ENCODE measurements around the gene TTC21A. TPM values are rescaled to one million over a fixed set of nuclear protein-coding genes. Genes with fewer than 3 reads are reported as not detected.

Gene TTC21A
- polyA plus RNA-seq, 1 donor from 2014 or later = 5.5 TPM

- H3K27ac Mint-ChIP-seq = peak overlapping the region; percentile 83 to 97 (median 93)
- peak overlapping the region in 3 of 4 donors; percentile 7 to 69 (median 30) for H3K4me3 Mint-ChIP-seq
Observed at GRCh38 chr3:39144748-39145380, 37.4 kb downstream of the TTC21A start.

GRCh38 chr3:39146083-39146501 lies 38.6 kb downstream of the TTC21A start:
- Mint-ChIP-seq H3K27ac (peak overlapping the region; percentile 94 to 97 (median 94)), H3K27me3 (peaks cover 3% of the 10 kb centered on the region), H3K4me3 (peak overlapping the region; percentile 48 to 90 (median 68)), H3K36me3 (peaks cover 7% of the 10 kb centered on the region), H3K4me1 (peaks cover 60 to 76% (median 73%) of the 10 kb centered on the region in 3 donors), H3K9me3 (no peaks in the 10 kb centered on the region)

More at GRCh38 chr3:39144748-39145380, 37.4 kb downstream of the TTC21A start:
- Mint-ChIP-seq H3K4me1 (peaks cover 53 to 70% (median 66%) of the 10 kb centered on the region in 3 donors), H3K36me3 (peaks cover 7% of the 10 kb centered on the region), H3K9me3 (no peaks in the 10 kb centered on the region), H3K27me3 (peaks cover 3% of the 10 kb centered on the region)

- Mint-ChIP-seq H3K27ac (peak overlapping the region; percentile 94 to 97 (median 94)), H3K27me3 (peaks cover 3% of the 10 kb centered on the region), H3K9me3 (no peaks in the 10 kb centered on the region), H3K36me3 (peaks cover 7% of the 10 kb centered on the region), H3K4me3 (peak overlapping the region; percentile 72 to 94 (median 86)), H3K4me1 (peaks cover 53 to 75% (median 70%) of the 10 kb centered on the region in 3 donors)
Observed at GRCh38 chr3:39146611-39147591, 39.4 kb downstream of the TTC21A start.

- H3K4me1 Mint-ChIP-seq = peaks cover 51 to 74% (median 69%) of the 10 kb centered on the region in 3 donors
- H3K36me3 Mint-ChIP-seq = peaks cover 7% of the 10 kb centered on the region
- H3K27ac Mint-ChIP-seq = peak overlapping the region; percentile 94 to 97 (median 94)
- H3K9me3 Mint-ChIP-seq = no peaks in the 10 kb centered on the region
- H3K27me3 Mint-ChIP-seq = peaks cover 4% of the 10 kb centered on the region
- peak overlapping the region; percentile 72 to 94 (median 86) for H3K4me3 Mint-ChIP-seq
Observed at GRCh38 chr3:39147711-39148434, 40.4 kb downstream of the TTC21A start.

- peaks cover 4% of the 10 kb centered on the region for H3K27me3 Mint-ChIP-seq
- H3K9me3 Mint-ChIP-seq = no peaks in the 10 kb centered on the region
Observed at GRCh38 chr3:39148435-39149058, 41.1 kb downstream of the TTC21A start.

GRCh38 chr3:39149059-39149455 lies 41.6 kb downstream of the TTC21A start:
- Mint-ChIP-seq H3K4me1 (peaks cover 50 to 71% (median 68%) of the 10 kb centered on the region in 3 donors), H3K27me3 (peaks cover 4% of the 10 kb centered on the region), H3K27ac (peak overlapping the region; percentile 94 to 97 (median 94)), H3K9me3 (no peaks in the 10 kb centered on the region), H3K36me3 (peaks cover 5% of the 10 kb centered on the region), H3K4me3 (peak overlapping the region; percentile 72 to 94 (median 87))

More at GRCh38 chr3:39148435-39149058, 41.1 kb downstream of the TTC21A start:
- Mint-ChIP-seq H3K4me1 (peaks cover 50 to 71% (median 68%) of the 10 kb centered on the region in 3 donors), H3K36me3 (peaks cover 5% of the 10 kb centered on the region), H3K27ac (peak overlapping the region; percentile 94 to 97 (median 94)), H3K4me3 (peak overlapping the region; percentile 72 to 94 (median 87))

GRCh38 chr3:39149498-39150147 lies 42.1 kb downstream of the TTC21A start:
- Mint-ChIP-seq H3K36me3 (peaks cover 5% of the 10 kb centered on the region), H3K4me1 (peaks cover 50 to 69% (median 68%) of the 10 kb centered on the region in 3 donors), H3K9me3 (no peaks in the 10 kb centered on the region), H3K27ac (peak overlapping the region; percentile 94 to 97 (median 94)), H3K27me3 (peaks cover 4% of the 10 kb centered on the region), H3K4me3 (peak overlapping the region; percentile 72 to 94 (median 87))

- H3K36me3 Mint-ChIP-seq = peaks cover 5% of the 10 kb centered on the region
- H3K27me3 Mint-ChIP-seq = peaks cover 4% of the 10 kb centered on the region
- H3K4me3 Mint-ChIP-seq = peak overlapping the region; percentile 69 to 94 (median 87)
- H3K9me3 Mint-ChIP-seq = no peaks in the 10 kb centered on the region
- peak overlapping the region; percentile 94 to 99 (median 97) for H3K27ac Mint-ChIP-seq
- peaks cover 50 to 68% (median 68%) of the 10 kb centered on the region in 3 donors for H3K4me1 Mint-ChIP-seq
Observed at GRCh38 chr3:39150148-39150802, 42.8 kb downstream of the TTC21A start.

- H3K4me1 Mint-ChIP-seq = peaks cover 44 to 65% (median 64%) of the 10 kb centered on the region in 3 donors
- peak overlapping the region; percentile 69 to 94 (median 87) for H3K4me3 Mint-ChIP-seq
- H3K9me3 Mint-ChIP-seq = no peaks in the 10 kb centered on the region
- H3K27ac Mint-ChIP-seq = peak overlapping the region; percentile 94 to 99 (median 97)
- peaks cover 4% of the 10 kb centered on the region for H3K27me3 Mint-ChIP-seq
- H3K36me3 Mint-ChIP-seq = peaks cover under 1% of the 10 kb centered on the region
Observed at GRCh38 chr3:39150803-39151631, 43.5 kb downstream of the TTC21A start.

GRCh38 chr3:39153977-39154279 lies 46.4 kb downstream of the TTC21A start:
- Mint-ChIP-seq H3K27ac (peak overlapping the region; percentile 89 to 95 (median 89)), H3K4me3 (peak overlapping the region; percentile 77 to 92 (median 82)), H3K4me1 (peaks cover 24 to 36% (median 35%) of the 10 kb centered on the region in 3 donors), H3K27me3 (peaks cover 1% of the 10 kb centered on the region), H3K9me3 (no peaks in the 10 kb centered on the region), H3K36me3 (no peaks in the 10 kb centered on the region)

GRCh38 chr3:39154280-39155021 lies 47.0 kb downstream of the TTC21A start:
- Mint-ChIP-seq H3K9me3 (no peaks in the 10 kb centered on the region), H3K27me3 (peaks cover 1% of the 10 kb centered on the region), H3K36me3 (no peaks in the 10 kb centered on the region), H3K4me1 (peaks cover 19 to 31% (median 29%) of the 10 kb centered on the region in 3 donors), H3K4me3 (peak overlapping the region; percentile 77 to 92 (median 82)), H3K27ac (peak overlapping the region; percentile 89 to 95 (median 89))

- H3K9me3 Mint-ChIP-seq = no peaks in the 10 kb centered on the region
- peaks cover 4 to 11% (median 10%) of the 10 kb centered on the region in 3 donors for H3K4me1 Mint-ChIP-seq
- peak overlapping the region in 1 of 3 donors; percentile 89 for H3K27ac Mint-ChIP-seq
- peak overlapping the region in 1 of 4 donors; percentile 75 for H3K4me3 Mint-ChIP-seq
- H3K27me3 Mint-ChIP-seq = peaks cover 1% of the 10 kb centered on the region
- no peaks in the 10 kb centered on the region for H3K36me3 Mint-ChIP-seq
Observed at GRCh38 chr3:39156421-39156820, 48.9 kb downstream of the TTC21A start.
